HepG2 (cell line): ENCODE measurements around the gene RPH3AL. TPM values are rescaled to one million over a fixed set of nuclear protein-coding genes. Genes with fewer than 3 reads are reported as not detected.
A peak's percentile ranks its signal among the peaks of the same experiment; 100 is the strongest.

Experiments used
- ATAC-seq: fragments of 200-7000 bp; cut with Tn5 transposase; 3 replicates; pipeline ENCODE4 v1.9.1; 2020; ENCODE audit warnings: mild to moderate bottlenecking, moderate library complexity
- BruUV-seq: library from RNA; stranded (reverse); fragments of 400-500 nt; replicated peaks from 2 replicates; lab custom pipeline; 2021; lab: Mats Ljungman, UMichigan
- CTCF ChIA-PET: fragments of 300-600 bp; formaldehyde crosslinking; extraction: SDS; loops from one replicate; lab custom pipeline; 2021; ENCODE audit warnings: low total read pairs, inconsistent platforms, low intra/inter-chr PET ratio; lab: Yijun Ruan, JAX
- POLR2A ChIA-PET: fragments of 350-600 bp; sonication (Branson Sonifier 250); formaldehyde crosslinking; loops from one replicate; lab custom pipeline; 2020; ENCODE audit warnings: antibody characterized with exemption, inconsistent platforms; lab: Yijun Ruan, JAX
- DNase-seq: peaks from one replicate; pipeline ENCODE4 v3.0.0-alpha.2; 2015; ENCODE audit warnings: low spot score
- FAIRE-seq: peaks from 3 replicates; lab custom pipeline; 2011; peaks lifted over from hg19 to GRCh38; lab: Jason Lieb, UNC
- H2AFZ ChIP-seq: one replicate; pipeline ENCODE4 v1.6.1; 2011; ENCODE audit warnings: low read length, inconsistent platforms
- H3K27ac ChIP-seq: fragments of 300-600 bp; 3 replicates; pipeline ENCODE4 v1.8.0; 2011; ENCODE audit warnings: mixed run types, mild to moderate bottlenecking, mixed read lengths, low read length, inconsistent platforms; ENCODE audit not compliant: insufficient read depth; ENCODE audit errors: extremely low read length
- H3K27me3 ChIP-seq, 2 experiments: fragments of 200-600 bp in 1 of 2; 2 replicates in 1 of 2; 3 replicates in 1 of 2; pipeline versions ENCODE4 v1.6.0 to v1.8.0; 2011; ENCODE audit warnings: low read length in 2 of 2, mild to moderate bottlenecking in 2 of 2, moderate library complexity in 2 of 2, inconsistent platforms in 1 of 2; ENCODE audit not compliant: insufficient read depth in 2 of 2, control insufficient read depth in 1 of 2
- H3K36me3 ChIP-seq, 2 experiments: fragments of 200-600 bp in 1 of 2; replicated peaks in 1 of 2; 2 replicates in 1 of 2; 3 replicates in 1 of 2; pipeline versions ENCODE4 v1.5.1 to v1.8.0; 2011; ENCODE audit warnings: low read length in 2 of 2, inconsistent platforms in 1 of 2; ENCODE audit not compliant: insufficient read depth in 2 of 2, control insufficient read depth in 1 of 2
- H3K4me1 ChIP-seq: 2 replicates; pipeline ENCODE4 v1.5.1; 2012; ENCODE audit warnings: low read length, inconsistent platforms; ENCODE audit not compliant: insufficient read depth
- H3K4me2 ChIP-seq: 2 replicates; pipeline ENCODE4 v1.6.0; 2011; ENCODE audit warnings: low read depth, low read length, inconsistent platforms
- H3K4me3 ChIP-seq, 3 experiments: fragments of 200-600 bp in 1 of 3; sonication (generic), shearing (Covaris generic) in 1 of 3; replicated peaks in 1 of 3; 2 replicates each; pipeline ENCODE4 v1.5.1; 2011 to 2016; ENCODE audit warnings: low read length in 3 of 3, inconsistent platforms in 2 of 3, low read depth in 2 of 3, mild to moderate bottlenecking in 2 of 3, control low read depth in 1 of 3, mixed read lengths in 1 of 3; ENCODE audit not compliant: insufficient read depth in 1 of 3
- H3K79me2 ChIP-seq: one replicate; pipeline ENCODE4 v1.6.1; 2011; ENCODE audit warnings: low read length, inconsistent platforms; ENCODE audit not compliant: insufficient read depth
- H3K9ac ChIP-seq: 2 replicates; pipeline ENCODE4 v1.6.0; 2011; ENCODE audit warnings: mild to moderate bottlenecking, low read depth, low read length, inconsistent platforms; ENCODE audit not compliant: insufficient read depth
- H3K9me3 ChIP-seq: 2 replicates; pipeline ENCODE4 v1.5.1; 2012; ENCODE audit warnings: mild to moderate bottlenecking, low read length
- H4K20me1 ChIP-seq: 2 replicates; pipeline ENCODE4 v1.6.0; 2011; ENCODE audit warnings: inconsistent platforms, mild to moderate bottlenecking, low read length, moderate library complexity; ENCODE audit not compliant: insufficient read depth
- CSRNP2 ChIP-seq: sonication (generic); formaldehyde crosslinking; conservative IDR thresholded peaks from 2 replicates; pipeline ENCODE4 v1.8.0; 2022; ENCODE audit warnings: low read depth, missing genetic modification reagents
- DMTF1 ChIP-seq: sonication (generic); formaldehyde crosslinking; IDR thresholded peaks from 2 replicates; pipeline ENCODE4 v1.4.0; 2020; ENCODE audit warnings: mild to moderate bottlenecking, missing genetic modification reagents
- KDM3A ChIP-seq: IDR thresholded peaks from 2 replicates; pipeline ENCODE4 v1.6.1; 2018; ENCODE audit warnings: low read depth, missing compliant biosample characterization
- USF2 ChIP-seq, 2 experiments: sonication (generic) in 1 of 2; formaldehyde crosslinking in 1 of 2; IDR thresholded peaks; 2 replicates each; pipeline versions ENCODE4 v1.5.1 to v1.6.1; 2011 to 2020; ENCODE audit warnings: borderline replicate concordance in 1 of 2, low read depth in 1 of 2, low read length in 1 of 2, mild to moderate bottlenecking in 1 of 2, missing genetic modification reagents in 1 of 2, moderate library complexity in 1 of 2
- ZNF143 ChIP-seq: sonication (generic); formaldehyde crosslinking; IDR thresholded peaks from 2 replicates; pipeline ENCODE4 v1.4.0; 2020; ENCODE audit warnings: missing genetic modification reagents
- ZSCAN12 ChIP-seq: sonication (generic); formaldehyde crosslinking; IDR thresholded peaks from 2 replicates; pipeline ENCODE4 v1.9.0; 2021; ENCODE audit warnings: mild to moderate bottlenecking, missing genetic modification reagents
- WGBS: methylation state at CpG from one replicate; pipeline ENCODE4 v1.1.6; 2017; ENCODE audit warnings: low lambda C conversion rate; 5-methylcytosine and 5-hydroxymethylcytosine counted together
- in situ Hi-C: cut with HindIII; loops from 2 replicates; pipeline ENCODE4 v1.10.0; 2017; ENCODE audit warnings: low pct_unique_long_range_greater_than_20kb; ENCODE audit not compliant: extremely low pct_ligation_motif_present
- intact Hi-C: fragments of 100-400 bp; cut with micrococcal nuclease; formaldehyde crosslinking; loops from one replicate; pipeline ENCODE4 v1.10.0; 2022; ENCODE audit not compliant: unreplicated experiment
- polyA plus RNA-seq, 8 experiments: library from polyadenylated mRNA; depleted of rRNA in 3 of 8; stranded (reverse) in 7 of 8; unstranded in 1 of 8; fragments of >200 nt; fragmentation: Illumina TruSeq in 4 of 8; extraction: Trizol in 4 of 8; gene quantifications; 2 replicates each; pipeline versions ENCODE4 v1.2.1 to v1.2.3, GENCODE V29; 2011 to 2016; ENCODE audit warnings: low read depth in 4 of 8, missing spikeins in 1 of 8, mixed read lengths in 1 of 8; ENCODE audit not compliant: insufficient read depth in 1 of 8
- total RNA-seq, 5 experiments: library from RNA; depleted of rRNA; stranded (reverse); fragments of >200 nt; fragmentation: Illumina TruSeq; extraction: Trizol; gene quantifications; 2 replicates each; pipeline ENCODE4 v1.2.3, GENCODE V29; 2016; ENCODE audit warnings: low read depth in 1 of 5

RPH3AL gene
- total and polyA plus RNA-seq, 2 of the 13 experiments (the other 11 are each of a cell fraction or from before 2014, with no cell fraction given), result 7.8 to 16.4 TPM

GRCh38 chr17:177762-178161 lies 174.8 kb downstream of the RPH3AL start:
- 0 out of 2 replicates have a peak, but pooled peaks cover 4% of the 10 kb centered on the region for H4K20me1 ChIP-seq
- no peak overlapping the region for H2AFZ ChIP-seq
- no peak for ATAC-seq
- no peaks in the 10 kb centered on the region for H3K79me2 ChIP-seq
- FAIRE-seq, result no peak
- peaks cover 13 to 67% of the 10 kb centered on the region in 2 experiments for H3K27me3 ChIP-seq
- H3K27ac ChIP-seq, result no peak overlapping the region
- no TSS peak for BruUV-seq
- no peaks in the 10 kb centered on the region for H3K9me3 ChIP-seq
- no peaks in the 10 kb centered on the region for H3K36me3 ChIP-seq
- no peak overlapping the region for H3K9ac ChIP-seq
- ChIA-PET CTCF (no interaction called here), POLR2A (no interaction called here)
- H3K4me2 ChIP-seq, result 0 out of 2 replicates have a peak overlapping the region, but pooled peaks have one; percentile 8
- 5% methylated on average over 4 of the region's 6 CpGs for WGBS
- H3K4me3 ChIP-seq, result no peak overlapping the region
- in situ Hi-C loops (no loop called here), intact Hi-C loops (no loop called here)
- H3K4me1 ChIP-seq, result peaks cover 12% of the 10 kb centered on the region
- peak; percentile 61 for TF ChIP-seq USF2 (IDR thresholded peaks at IDR 0.05; ENCODE audit: low read depth, low read length)
- TF ChIP-seq USF2 (CRISPR knock-in tag; IDR thresholded peaks at IDR 0.05; ENCODE audit: borderline replicate concordance), result peak; percentile 45; the same call in 1 of the 2 replicates
- peak; percentile 29; the same call in 1 of the 2 replicates for TF ChIP-seq ZNF143
- TF ChIP-seq CSRNP2, result no peak
- TF ChIP-seq KDM3A (CRISPR knock-in tag), result no peak
- TF ChIP-seq ZSCAN12 (CRISPR knock-in tag), result no peak
- TF ChIP-seq DMTF1 (CRISPR knock-in tag), result no peak
- DNase-seq, result no peak
